ENCODE results near the gene AGBL4. TPM values are rescaled to one million over a fixed set of nuclear protein-coding genes. Genes with fewer than 3 reads are reported as not detected.

Gene AGBL4
- total and polyA plus RNA-seq, 7 donors = 0.09 to 0.36 (median 0.16) TPM; not detected in 4

- Histone ChIP-seq H3K4me3 (no peak overlapping the region), H3K4me1 (no peaks in the 10 kb centered on the region), H3K9me3 (no peaks in the 10 kb centered on the region), H3K27ac (no peak overlapping the region), H3K36me3 (no peaks in the 10 kb centered on the region), H3K27me3 (no peaks in the 10 kb centered on the region)
- intact Hi-C loops (cut with DNase I) = no loop called here
- TF ChIP-seq CTCF (IDR thresholded peaks at IDR 0.05) (no peak), POLR2A (IDR thresholded peaks at IDR 0.05) (no peak), EP300 (IDR thresholded peaks at IDR 0.05) (no peak), POLR2AphosphoS5 (IDR thresholded peaks at IDR 0.05) (no peak)
- no peak for DNase-seq
- 75 to 83% methylated on average over 2 of the region's 2 CpGs for WGBS, 2 donors
These were observed 1046.5 kb downstream of the AGBL4 start for GRCh38 chr1:48977273-48977672.

GRCh38 chr1:48969971-48970370 lies 1053.8 kb downstream of the AGBL4 start:
- DNase-seq = no peak
- Histone ChIP-seq H3K36me3 (no peaks in the 10 kb centered on the region), H3K27ac (no peak overlapping the region), H3K27me3 (no peaks in the 10 kb centered on the region), H3K4me3 (no peak overlapping the region), H3K4me1 (peaks cover 0 to 36% (median 18%) of the 10 kb centered on the region in 4 donors), H3K9me3 (no peaks in the 10 kb centered on the region)
- TF ChIP-seq EP300 (IDR thresholded peaks at IDR 0.05) = no peak
- no peak for TF ChIP-seq CTCF (IDR thresholded peaks at IDR 0.05)
- TF ChIP-seq POLR2AphosphoS5 (IDR thresholded peaks at IDR 0.05) = no peak
- no peak for TF ChIP-seq POLR2A (IDR thresholded peaks at IDR 0.05)
- intact Hi-C loops (cut with DNase I) = no loop called here
- 51 to 63% methylated on average over 1 of the region's 1 CpG for whole genome bisulfite sequencing, 2 donors

GRCh38 chr1:48967318-48967717 lies 1056.4 kb downstream of the AGBL4 start:
- Histone ChIP-seq H3K4me3 (no peak overlapping the region), H3K27me3 (no peaks in the 10 kb centered on the region), H3K4me1 (peaks cover 0 to 36% (median 18%) of the 10 kb centered on the region in 4 donors), H3K9me3 (no peaks in the 10 kb centered on the region), H3K27ac (no peak overlapping the region), H3K36me3 (no peaks in the 10 kb centered on the region)
- intact Hi-C loops (cut with DNase I) = no loop called here
- no peak for TF ChIP-seq CTCF (IDR thresholded peaks at IDR 0.05)
- 50 to 65% methylated on average over 3 of the region's 3 CpGs for WGBS, 2 donors
- no peak for DNase-seq

- Histone ChIP-seq H3K9me3 (no peaks in the 10 kb centered on the region), H3K36me3 (no peaks in the 10 kb centered on the region), H3K27ac (peak overlapping the region in 1 of 4 donors; percentile 26), H3K4me3 (no peak overlapping the region), H3K4me1 (peaks cover 0 to 36% (median 18%) of the 10 kb centered on the region in 4 donors), H3K27me3 (no peaks in the 10 kb centered on the region)
- DNase-seq = no peak
- TF ChIP-seq POLR2A (IDR thresholded peaks at IDR 0.05) (no peak), POLR2AphosphoS5 (IDR thresholded peaks at IDR 0.05) (no peak), EP300 (IDR thresholded peaks at IDR 0.05) (no peak), CTCF (IDR thresholded peaks at IDR 0.05) (no peak)
- intact Hi-C loops (cut with DNase I) = no loop called here
These were observed 1057.2 kb downstream of the AGBL4 start for GRCh38 chr1:48966583-48966982.

- no peak overlapping the region for H3K4me3 ChIP-seq
- no peak overlapping the region for H3K27ac ChIP-seq
- H3K4me1 ChIP-seq = peaks cover 0 to 6% (median 2%) of the 10 kb centered on the region in 4 donors
- no peaks in the 10 kb centered on the region for H3K27me3 ChIP-seq
- intact Hi-C loops (cut with DNase I) = no loop called here
- TF ChIP-seq CTCF (IDR thresholded peaks at IDR 0.05) (no peak), POLR2A (IDR thresholded peaks at IDR 0.05) (no peak), POLR2AphosphoS5 (IDR thresholded peaks at IDR 0.05) (no peak), EP300 (IDR thresholded peaks at IDR 0.05) (no peak)
- no peaks in the 10 kb centered on the region for H3K36me3 ChIP-seq
- no peaks in the 10 kb centered on the region for H3K9me3 ChIP-seq
- no peak for DNase-seq
These were observed 1063.4 kb downstream of the AGBL4 start for GRCh38 chr1:48960320-48960719.
